OCI-LY3 (cell line): ENCODE data around the gene TK2.

Experiments used
- CTCF ChIP-seq: fragments of 200-600, 300-600 bp; sonication (generic); IDR thresholded peaks from 2 replicates; pipeline ENCODE4 v1.5.1; 2014; ENCODE audit warnings: antibody characterized with exemption, low read length, low read depth
- EZH2phosphoT487 ChIP-seq: fragments of 200-600 bp; shearing (Covaris generic); IDR thresholded peaks from 2 replicates; pipeline ENCODE4 v1.6.1; 2018; ENCODE audit warnings: antibody characterized with exemption, mixed run types, low read depth

GRCh38 chr16:66494916-66495315 is 55.0 kb downstream of the TK2 start:
- no peak for TF ChIP-seq CTCF
- no peak for TF ChIP-seq EZH2phosphoT487
